K562 (cell line): ENCODE data around the gene FABP7. TPM values are rescaled to one million over a fixed set of nuclear protein-coding genes. Genes with fewer than 3 reads are reported as not detected.

Experiments
- ATAC-seq: fragments of 200-7000 bp; cut with Tn5 transposase; 3 replicates; pipeline ENCODE4 v1.9.1; 2020; ENCODE audit warnings: moderate library complexity
- BruUV-seq: library from RNA; stranded (reverse); fragments of 400-500 nt; replicated peaks from 2 replicates; lab custom pipeline; 2021; lab: Mats Ljungman, UMichigan
- CTCF ChIA-PET: fragments of 300-600 bp; formaldehyde crosslinking; extraction: SDS; loops from one replicate; lab custom pipeline; 2021; ENCODE audit warnings: low intra/inter-chr PET ratio; lab: Yijun Ruan, JAX
- POLR2A ChIA-PET: fragments of 300-600, 350-650 bp; sonication (Branson Sonifier 250); formaldehyde crosslinking; extraction: SDS; loops from one replicate; lab custom pipeline; 2021; ENCODE audit warnings: antibody characterized with exemption, inconsistent platforms; lab: Yijun Ruan, JAX
- DNase-seq, 4 experiments: peaks; one replicate each; pipeline versions ENCODE4 v3.0.0 to v3.0.0-alpha.2; 2011 to 2018; ENCODE audit warnings: low spot score in 3 of 4, mixed read lengths in 3 of 4; ENCODE audit errors: extremely low read depth in 1 of 4
- FAIRE-seq: peaks from 2 replicates; lab custom pipeline; 2011; peaks lifted over from hg19 to GRCh38; lab: Jason Lieb, UNC
- H2AFZ ChIP-seq: 2 replicates; pipeline ENCODE4 v1.6.0; 2011; ENCODE audit warnings: low read depth, low read length, control low read depth, inconsistent platforms
- H3K27ac ChIP-seq: fragments of 200-600 bp; 3 replicates; pipeline ENCODE4 v1.8.0; 2011; ENCODE audit warnings: low read depth, mild to moderate bottlenecking, control low read depth, inconsistent platforms, low read length, moderate library complexity, mixed read lengths; ENCODE audit errors: extremely low read depth
- H3K27me3 ChIP-seq, 2 experiments: fragments of 300-600 bp in 1 of 2; 2 replicates in 1 of 2; 3 replicates in 1 of 2; pipeline versions ENCODE4 v1.6.0 to v1.8.0; 2011; ENCODE audit warnings: inconsistent platforms in 2 of 2, low read length in 2 of 2, mild to moderate bottlenecking in 1 of 2, mixed read lengths in 1 of 2, moderate library complexity in 1 of 2; ENCODE audit not compliant: control insufficient read depth in 2 of 2, insufficient read depth in 2 of 2
- H3K36me3 ChIP-seq: fragments of 300-600 bp; 3 replicates; pipeline ENCODE4 v1.8.0; 2011; ENCODE audit warnings: mild to moderate bottlenecking, low read length, inconsistent platforms; ENCODE audit not compliant: control insufficient read depth, insufficient read depth
- H3K4me1 ChIP-seq, 2 experiments: fragments of 200-600 bp in 1 of 2; replicated peaks in 1 of 2; 2 replicates in 1 of 2; 3 replicates in 1 of 2; pipeline versions ENCODE4 v1.5.1 to v1.8.0; 2011; ENCODE audit warnings: inconsistent platforms in 2 of 2, low read length in 2 of 2, mild to moderate bottlenecking in 1 of 2, mixed read lengths in 1 of 2, moderate library complexity in 1 of 2; ENCODE audit not compliant: control insufficient read depth in 2 of 2, insufficient read depth in 2 of 2
- H3K4me2 ChIP-seq: 2 replicates; pipeline ENCODE4 v1.6.1; 2011; ENCODE audit warnings: low read length, control low read depth, inconsistent platforms, mixed read lengths; ENCODE audit not compliant: insufficient read depth
- H3K4me3 ChIP-seq: fragments of 200-600 bp; sonication (generic), shearing (Covaris generic); 2 replicates; pipeline ENCODE4 v1.5.1; 2016; ENCODE audit warnings: control low read depth, inconsistent platforms
- H3K79me2 ChIP-seq: fragments of 200-600 bp; 3 replicates; pipeline ENCODE4 v1.8.0; 2011; ENCODE audit warnings: low read length, inconsistent platforms; ENCODE audit not compliant: control insufficient read depth, insufficient read depth
- H3K9ac ChIP-seq, 2 experiments: 2 replicates each; pipeline versions ENCODE4 v1.6.0 to v1.6.1; 2011; ENCODE audit warnings: low read depth in 2 of 2, low read length in 2 of 2, control low read depth in 1 of 2, inconsistent platforms in 1 of 2, mild to moderate bottlenecking in 1 of 2, mixed read lengths in 1 of 2; ENCODE audit not compliant: insufficient read depth in 1 of 2
- H3K9me1 ChIP-seq: one replicate; pipeline ENCODE4 v1.6.0; 2011; ENCODE audit warnings: inconsistent platforms, mild to moderate bottlenecking, low read length, moderate library complexity; ENCODE audit not compliant: control insufficient read depth, insufficient read depth
- H3K9me3 ChIP-seq: replicated peaks from 2 replicates; pipeline ENCODE4 v1.5.1; 2011; ENCODE audit warnings: low read depth, low read length, inconsistent platforms; ENCODE audit not compliant: control insufficient read depth, insufficient read depth
- H4K20me1 ChIP-seq: replicated peaks from 2 replicates; pipeline ENCODE4 v1.6.1; 2011; ENCODE audit warnings: low read length, inconsistent platforms, mixed read lengths; ENCODE audit not compliant: control insufficient read depth, insufficient read depth
- CBX8 ChIP-seq: fragments of 200-600 bp; sonication (generic); IDR thresholded peaks from 2 replicates; pipeline ENCODE4 v1.6.1; 2012; ENCODE audit warnings: borderline replicate concordance, mixed run types, low read depth, mild to moderate bottlenecking, moderate library complexity, mixed read lengths, low read length, control low read depth, inconsistent platforms; ENCODE audit not compliant: poor library complexity, severe bottlenecking; ENCODE audit errors: extremely low read depth
- FOXM1 ChIP-seq, 2 experiments: fragments of 450-650 bp in 1 of 2; sonication (generic) in 1 of 2; formaldehyde crosslinking in 1 of 2; IDR thresholded peaks; 2 replicates each; pipeline versions ENCODE4 v1.6.1 to v1.9.0; 2017 to 2022; ENCODE audit warnings: low read depth in 2 of 2, mild to moderate bottlenecking in 2 of 2, missing genetic modification reagents in 1 of 2, moderate library complexity in 1 of 2
- KLF1 ChIP-seq: fragments of 450-650 bp; IDR thresholded peaks from 2 replicates; pipeline ENCODE4 v1.6.1; 2016; ENCODE audit warnings: missing genetic modification characterization, missing compliant biosample characterization
- NR1H2 ChIP-seq: sonication (generic); formaldehyde crosslinking; IDR thresholded peaks from 2 replicates; pipeline ENCODE4 v1.4.0; 2020; ENCODE audit warnings: mild to moderate bottlenecking, missing genetic modification reagents
- XRCC5 ChIP-seq: fragments of 200-400 bp; formaldehyde crosslinking; IDR thresholded peaks from 2 replicates; pipeline ENCODE4 v1.6.1; 2017; ENCODE audit warnings: low read depth, mild to moderate bottlenecking, low read length
- ZNF696 ChIP-seq: fragments of 250-450 bp; sonication (Bioruptor Pico); conservative IDR thresholded peaks from 2 replicates; pipeline ENCODE4 v1.4.0; 2020; ENCODE audit warnings: mild to moderate bottlenecking, moderate library complexity
- WGBS: fragments of 100-300 bp; shearing (Covaris generic); methylation state at CpG from one replicate; pipeline ENCODE4 v1.1.6; 2016; ENCODE audit warnings: low coverage, mixed read lengths; ENCODE audit not compliant: insufficient coverage; ENCODE audit errors: missing lambda C conversion rate; 5-methylcytosine and 5-hydroxymethylcytosine counted together
- in situ Hi-C: fragments of 300-500 bp; cut with MboI; formaldehyde crosslinking; loops from 4 replicates; pipeline ENCODE4 v1.15.0; 2018; ENCODE audit warnings: inconsistent platforms, mixed read lengths
- intact Hi-C: fragments of 100-400 bp; cut with micrococcal nuclease; formaldehyde crosslinking; loops from 2 replicates; pipeline ENCODE4 v1.14.2; 2022
- polyA plus RNA-seq, 8 experiments: library from polyadenylated mRNA; depleted of rRNA in 4 of 8; stranded (reverse) in 5 of 8; unstranded in 3 of 8; fragments of >200 nt; fragmentation: Nextera tagmentation in 2 of 8; fragmentation: Illumina TruSeq in 1 of 8; extraction: Ambion mirVana in 2 of 8; extraction: Trizol in 1 of 8; gene quantifications; 2 replicates each; pipeline versions ENCODE4 v1.2.1 to v1.2.3, GENCODE V29; 2011 to 2014; ENCODE audit warnings: inconsistent platforms in 1 of 8, missing spikeins in 1 of 8
- total RNA-seq, 7 experiments: library from RNA; depleted of rRNA in 6 of 7; stranded (reverse); fragments of >200 nt in 6 of 7; fragmentation: Illumina TruSeq in 2 of 7; extraction: Trizol in 2 of 7; gene quantifications; 2 replicates each; pipeline versions ENCODE4 v1.2.1 to v1.2.3, GENCODE V29; 2011 to 2021; ENCODE audit warnings: low replicate concordance in 1 of 7
- TF ChIP-seq, protein P1 (sequence below), 2 experiments: fragments of 150-350 bp in 1 of 2; IDR thresholded peaks; 2 replicates each; pipeline ENCODE4 v1.6.1; 2012 to 2016; ENCODE audit warnings: low read depth in 2 of 2, low read length in 2 of 2, mild to moderate bottlenecking in 1 of 2, moderate library complexity in 1 of 2

Gene FABP7
- total and polyA plus RNA-seq, 9 of the 15 experiments (the other 6 are each of a cell fraction or from before 2014, with no cell fraction given): 0.07 to 0.14 TPM; not detected in 7

DNA sequence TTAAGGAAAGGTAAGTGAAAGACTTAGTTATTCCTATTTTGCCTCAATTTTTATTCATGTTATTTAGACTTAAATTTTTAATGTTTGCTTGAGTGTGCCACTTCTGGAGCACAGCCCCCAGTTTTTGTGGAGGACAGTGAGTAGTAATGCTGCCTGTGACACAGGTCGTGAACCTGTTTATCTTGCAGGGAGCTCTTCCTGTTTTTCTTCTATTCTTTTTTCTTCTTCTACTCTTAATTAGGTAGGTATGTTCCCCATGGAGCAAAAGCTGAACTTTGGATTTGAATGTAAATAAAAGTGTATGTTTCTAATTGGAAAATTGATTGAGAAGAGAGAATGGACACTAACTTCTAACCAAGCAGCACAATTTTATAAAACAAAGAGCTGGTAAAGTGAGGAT lies 21.9 kb downstream of the FABP7 start:
- H2AFZ ChIP-seq: no peak overlapping the region
- TF ChIP-seq KLF1 (tag) (no peak), NR1H2 (CRISPR knock-in tag) (no peak), ZNF696 (CRISPR knock-in tag) (no peak), XRCC5 (no peak)
- H4K20me1 ChIP-seq: no peaks in the 10 kb centered on the region
- WGBS: 9% methylated on average over 1 of the region's 1 CpG
- POLR2A ChIA-PET: interaction anchor here (1.1 kb wide), 2 partner anchors 10 to 29 kb away, joined by 3 read pairs; no protein-coding TSS in a partner anchor
- CTCF ChIA-PET: no interaction called here
- no peak overlapping the region for H3K27ac ChIP-seq
- no peaks in the 10 kb centered on the region for H3K36me3 ChIP-seq
- no peaks in the 10 kb centered on the region for H3K4me1 ChIP-seq
- H3K9ac ChIP-seq: no peak overlapping the region
- no peak overlapping the region for H3K4me2 ChIP-seq
- no peak for FAIRE-seq
- no peak for DNase-seq
- in situ Hi-C loops: no loop called here
- ATAC-seq: no peak
- BruUV-seq: no TSS peak
- intact Hi-C loops: no loop called here
- H3K27me3 ChIP-seq: no peaks in the 10 kb centered on the region
- no peaks in the 10 kb centered on the region for H3K9me3 ChIP-seq
- no peaks in the 10 kb centered on the region for H3K9me1 ChIP-seq
- no peaks in the 10 kb centered on the region for H3K79me2 ChIP-seq
- H3K4me3 ChIP-seq: no peak overlapping the region

DNA sequence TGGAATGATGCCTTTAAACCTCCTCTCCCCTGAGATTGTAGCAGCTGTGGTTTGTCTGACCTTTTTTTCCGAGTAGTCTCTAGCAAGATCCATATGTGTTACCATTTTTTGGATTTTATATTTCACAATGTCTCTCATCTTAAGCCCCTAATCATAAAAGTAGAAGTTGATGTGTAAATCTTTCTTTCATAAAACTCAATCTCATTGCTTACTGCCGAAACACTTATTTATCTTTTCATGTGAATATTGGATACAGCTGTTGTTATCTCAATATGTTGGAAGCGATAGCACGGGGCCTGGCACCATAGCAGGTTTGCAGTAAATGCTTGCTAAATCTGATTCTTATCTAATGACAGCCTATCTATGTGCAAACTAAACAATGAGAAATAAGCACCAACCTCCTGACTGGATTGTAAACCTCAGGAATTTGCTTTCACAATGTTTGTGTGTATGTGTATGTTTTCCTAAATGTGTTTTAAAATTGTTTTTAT lies 23.7 kb downstream of the FABP7 start:
- Histone ChIP-seq H3K4me2 (no peak overlapping the region), H3K4me1 (no peaks in the 10 kb centered on the region), H3K27me3 (no peaks in the 10 kb centered on the region), H3K4me3 (no peak overlapping the region), H3K9me3 (no peaks in the 10 kb centered on the region), H3K27ac (no peak overlapping the region), H3K79me2 (no peaks in the 10 kb centered on the region), H3K9ac (no peak overlapping the region), H2AFZ (no peak overlapping the region), H3K9me1 (no peaks in the 10 kb centered on the region), H4K20me1 (no peaks in the 10 kb centered on the region), H3K36me3 (no peaks in the 10 kb centered on the region)
- ATAC-seq (no peak), DNase-seq (no peak), FAIRE-seq (no peak)
- ChIA-PET POLR2A (no interaction called here), CTCF (no interaction called here)
- WGBS: 2% methylated on average over 4 of the region's 4 CpGs
- no TSS peak for BruUV-seq
- TF ChIP-seq, protein P1, sequence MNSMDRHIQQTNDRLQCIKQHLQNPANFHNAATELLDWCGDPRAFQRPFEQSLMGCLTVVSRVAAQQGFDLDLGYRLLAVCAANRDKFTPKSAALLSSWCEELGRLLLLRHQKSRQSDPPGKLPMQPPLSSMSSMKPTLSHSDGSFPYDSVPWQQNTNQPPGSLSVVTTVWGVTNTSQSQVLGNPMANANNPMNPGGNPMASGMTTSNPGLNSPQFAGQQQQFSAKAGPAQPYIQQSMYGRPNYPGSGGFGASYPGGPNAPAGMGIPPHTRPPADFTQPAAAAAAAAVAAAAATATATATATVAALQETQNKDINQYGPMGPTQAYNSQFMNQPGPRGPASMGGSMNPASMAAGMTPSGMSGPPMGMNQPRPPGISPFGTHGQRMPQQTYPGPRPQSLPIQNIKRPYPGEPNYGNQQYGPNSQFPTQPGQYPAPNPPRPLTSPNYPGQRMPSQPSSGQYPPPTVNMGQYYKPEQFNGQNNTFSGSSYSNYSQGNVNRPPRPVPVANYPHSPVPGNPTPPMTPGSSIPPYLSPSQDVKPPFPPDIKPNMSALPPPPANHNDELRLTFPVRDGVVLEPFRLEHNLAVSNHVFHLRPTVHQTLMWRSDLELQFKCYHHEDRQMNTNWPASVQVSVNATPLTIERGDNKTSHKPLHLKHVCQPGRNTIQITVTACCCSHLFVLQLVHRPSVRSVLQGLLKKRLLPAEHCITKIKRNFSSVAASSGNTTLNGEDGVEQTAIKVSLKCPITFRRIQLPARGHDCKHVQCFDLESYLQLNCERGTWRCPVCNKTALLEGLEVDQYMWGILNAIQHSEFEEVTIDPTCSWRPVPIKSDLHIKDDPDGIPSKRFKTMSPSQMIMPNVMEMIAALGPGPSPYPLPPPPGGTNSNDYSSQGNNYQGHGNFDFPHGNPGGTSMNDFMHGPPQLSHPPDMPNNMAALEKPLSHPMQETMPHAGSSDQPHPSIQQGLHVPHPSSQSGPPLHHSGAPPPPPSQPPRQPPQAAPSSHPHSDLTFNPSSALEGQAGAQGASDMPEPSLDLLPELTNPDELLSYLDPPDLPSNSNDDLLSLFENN (IDR thresholded peaks at IDR 0.05; ENCODE audit: low read depth in 2 of 2, low read length in 2 of 2): no peak
- TF ChIP-seq CBX8 (no peak), FOXM1 (IDR thresholded peaks at IDR 0.05; ENCODE audit: low read depth) (no peak), FOXM1 (CRISPR knock-in tag; IDR thresholded peaks at IDR 0.05; ENCODE audit: low read depth) (no peak)
- intact Hi-C loops (no loop called here), in situ Hi-C loops (no loop called here)
